ENCODE data around the gene TXNDC2. TPM values are rescaled to one million over a fixed set of nuclear protein-coding genes. Genes with fewer than 3 reads are reported as not detected.

TXNDC2 gene
- total and polyA plus RNA-seq, 3 donors from 2014 or later, result 15.3 to 212 (median 30.5) TPM

- DNase-seq, result no peak
- Histone ChIP-seq H3K4me3 (no peak overlapping the region), H3K36me3 (ENCODE audit: low read depth, missing control alignments) (no peaks in the 10 kb centered on the region), H3K27ac (peak overlapping the region; percentile 61 to 92), H3K9me3 (no peaks in the 10 kb centered on the region), H3K27me3 (no peaks in the 10 kb centered on the region), H3K4me1 (peaks cover 24% of the 10 kb centered on the region)
- intact Hi-C loops (cut with DNase I; ENCODE audit: low total_unique reads), result no loop called here
- TF ChIP-seq POLR2A (IDR thresholded peaks at IDR 0.05), result no peak
These were observed 8.1 kb upstream of the TXNDC2 start for GRCh38 chr18:9877655-9878014.

DNA sequence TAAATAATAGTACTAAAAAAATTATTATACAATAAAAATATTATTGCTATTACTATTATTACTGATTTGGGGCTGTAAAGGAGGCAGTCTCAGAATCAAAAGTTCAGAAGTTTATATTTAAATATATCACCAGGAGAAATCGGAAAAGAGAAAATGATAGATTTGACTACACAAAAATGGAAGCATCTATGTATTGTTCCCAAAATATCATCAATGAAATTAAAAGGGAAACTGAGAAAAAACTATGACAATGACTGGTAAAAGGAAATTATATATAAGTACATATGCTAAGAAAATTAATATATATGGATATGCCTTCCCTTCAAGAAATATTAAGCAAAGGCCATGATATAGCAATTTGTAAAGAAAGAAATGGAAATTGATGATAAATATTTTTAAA, 7.7 kb upstream of the TXNDC2 start:
- peak overlapping the region in 1 of 2 donors; percentile 92 for H3K27ac ChIP-seq
- intact Hi-C loops (cut with DNase I; ENCODE audit: low total_unique reads), result no loop called here

DNA sequence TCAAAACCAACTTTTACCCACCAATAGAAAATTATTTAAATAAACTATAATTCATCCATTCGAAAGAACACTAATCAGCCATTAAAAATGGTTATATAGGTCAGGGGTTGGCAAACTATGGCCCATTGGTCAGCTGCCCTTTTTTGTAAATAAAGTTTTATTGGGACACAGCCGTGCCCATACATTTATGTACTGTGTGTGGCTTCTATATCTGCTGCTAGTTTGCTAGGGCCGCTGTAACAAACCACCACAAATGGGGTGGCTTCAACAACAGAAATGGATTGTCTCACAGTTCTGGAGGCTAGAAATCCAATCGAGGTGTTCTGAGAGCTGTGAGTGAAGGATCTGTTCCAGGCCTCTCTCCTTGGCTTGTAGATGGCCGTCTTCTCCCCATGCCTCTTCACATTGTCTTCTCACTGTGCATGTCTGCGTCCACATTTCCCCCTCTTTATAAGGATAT, 7.0 kb upstream of the TXNDC2 start:
- Histone ChIP-seq H3K36me3 (ENCODE audit: low read depth, missing control alignments) (no peaks in the 10 kb centered on the region), H3K27me3 (no peaks in the 10 kb centered on the region), H3K27ac (peak overlapping the region in 1 of 2 donors; percentile 83), H3K9me3 (no peaks in the 10 kb centered on the region), H3K4me1 (peaks cover 24% of the 10 kb centered on the region), H3K4me3 (no peak overlapping the region)
- DNase-seq, result no peak
- WGBS, 2 donors, result 93 to 95% methylated on average over 6 of the region's 6 CpGs
- intact Hi-C loops (cut with DNase I; ENCODE audit: low total_unique reads), result no loop called here
- no peak for TF ChIP-seq POLR2A (IDR thresholded peaks at IDR 0.05)
- no peak for TF ChIP-seq CTCF (IDR thresholded peaks at IDR 0.05)

More for the DNA sequence above, 7.7 kb upstream of the TXNDC2 start:
- TF ChIP-seq CTCF (IDR thresholded peaks at IDR 0.05) (no peak), POLR2A (IDR thresholded peaks at IDR 0.05) (no peak)
- no peaks in the 10 kb centered on the region for H3K9me3 ChIP-seq
- H3K27me3 ChIP-seq, result no peaks in the 10 kb centered on the region
- DNase-seq, result no peak
- WGBS, 2 donors, result 87 to 97% methylated on average over 1 of the region's 1 CpG
- no peak overlapping the region for H3K4me3 ChIP-seq
- peaks cover 24% of the 10 kb centered on the region for H3K4me1 ChIP-seq
- no peaks in the 10 kb centered on the region for H3K36me3 ChIP-seq (ENCODE audit: low read depth, missing control alignments)

DNA sequence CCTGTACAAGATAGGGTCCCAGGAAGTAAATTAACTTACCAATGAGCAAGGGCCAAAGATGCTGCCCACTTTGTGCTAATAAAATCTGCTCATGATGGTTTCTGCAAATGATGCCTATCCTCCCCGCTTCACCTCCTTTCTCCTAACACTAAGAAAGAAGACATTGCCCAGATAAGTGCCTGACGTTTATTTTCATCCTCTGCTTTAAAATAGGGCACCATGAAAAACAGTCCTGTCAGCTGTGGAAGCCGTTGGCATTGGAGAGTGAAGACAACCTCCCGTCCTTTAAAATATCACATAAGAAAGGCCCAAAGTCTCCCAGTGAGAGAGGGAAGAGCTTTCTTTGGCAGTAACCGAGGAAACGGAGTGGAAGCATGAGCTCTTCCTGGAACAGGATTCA, 1.7 kb upstream of the TXNDC2 start:
- peaks cover 6% of the 10 kb centered on the region for H3K4me1 ChIP-seq
- H3K4me3 ChIP-seq, result no peak overlapping the region
- no peak for DNase-seq
- WGBS, 2 donors, result 85 to 95% methylated on average over 6 of the region's 6 CpGs
- no peaks in the 10 kb centered on the region for H3K27me3 ChIP-seq
- no peak overlapping the region for H3K27ac ChIP-seq
- intact Hi-C loops (cut with DNase I; ENCODE audit: low total_unique reads), result no loop called here
- H3K9me3 ChIP-seq, result no peaks in the 10 kb centered on the region
- no peaks in the 10 kb centered on the region for H3K36me3 ChIP-seq (ENCODE audit: low read depth, missing control alignments)
- TF ChIP-seq POLR2A (IDR thresholded peaks at IDR 0.05) (no peak), CTCF (IDR thresholded peaks at IDR 0.05) (no peak)

DNA sequence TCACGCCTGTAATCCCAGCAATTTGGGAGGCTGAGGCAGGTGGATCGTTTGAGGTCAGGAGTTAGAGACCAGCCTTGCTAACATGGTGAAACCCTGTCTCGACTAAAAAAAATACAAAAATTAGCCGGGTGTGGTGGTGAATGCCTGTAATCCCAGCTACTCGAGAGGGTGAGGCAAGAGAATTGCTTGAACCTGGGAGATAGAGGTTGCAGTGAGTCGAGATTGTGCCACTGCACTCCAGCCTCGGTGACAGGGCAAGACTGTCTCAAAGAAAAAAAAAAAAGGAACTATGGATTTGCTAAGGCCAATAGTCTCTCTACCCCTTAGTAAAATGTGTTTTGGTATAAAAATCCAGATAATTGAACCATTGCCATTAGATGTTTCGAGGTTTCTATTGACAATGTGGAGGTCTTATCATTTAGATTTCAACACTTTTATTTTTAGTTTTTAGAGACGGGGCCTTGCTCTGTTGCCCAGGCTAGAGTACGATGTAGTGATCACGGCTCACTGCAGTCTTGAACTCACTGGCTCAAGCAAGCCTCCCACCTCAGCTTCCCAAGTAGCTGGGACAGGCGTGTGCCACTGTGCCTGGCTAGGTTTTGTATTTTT, 1.1 kb upstream of the TXNDC2 start:
- no peak for DNase-seq
- 86% methylated on average over 12 of the region's 12 CpGs for WGBS, 2 donors
- no peak overlapping the region for H3K4me3 ChIP-seq

More for the DNA sequence above, 1.1 kb upstream of the TXNDC2 start:
- H3K27me3 ChIP-seq, result no peaks in the 10 kb centered on the region
- no peaks in the 10 kb centered on the region for H3K9me3 ChIP-seq
- intact Hi-C loops (cut with DNase I; ENCODE audit: low total_unique reads), result no loop called here
- no peak overlapping the region for H3K27ac ChIP-seq
- TF ChIP-seq CTCF (IDR thresholded peaks at IDR 0.05) (no peak), POLR2A (IDR thresholded peaks at IDR 0.05) (no peak)
- peaks cover 6% of the 10 kb centered on the region for H3K4me1 ChIP-seq
- no peaks in the 10 kb centered on the region for H3K36me3 ChIP-seq (ENCODE audit: low read depth, missing control alignments)
